Sigmoid colon (tissue), 7 donors: ENCODE measurements around the gene DCST1. TPM values are rescaled to one million over a fixed set of nuclear protein-coding genes. Genes with fewer than 3 reads are reported as not detected.

Experiments used
- DNase-seq: peaks from one replicate; pipeline ENCODE4 v3.0.0-alpha.2; 2019
- H3K27ac ChIP-seq, 4 donors: fragments of 200-600 bp; sonication (generic); one replicate each; pipeline ENCODE4 v1.5.1; 2016 to 2019; ENCODE audit warnings: mild to moderate bottlenecking in 1 of 4
- H3K27me3 ChIP-seq, 3 donors: fragments of 200-600 bp; sonication (generic); one replicate each; pipeline ENCODE4 v1.5.1; 2019; ENCODE audit warnings: mild to moderate bottlenecking in 1 of 3
- H3K36me3 ChIP-seq, 4 donors: fragments of 200-600 bp; sonication (generic); one replicate each; pipeline ENCODE4 v1.5.1; 2016 to 2019
- H3K4me1 ChIP-seq, 4 donors: fragments of 200-600 bp; sonication (generic); one replicate each; pipeline ENCODE4 v1.5.1; 2017 to 2019
- H3K4me3 ChIP-seq, 4 donors: fragments of 200-600 bp; sonication (generic); one replicate each; pipeline ENCODE4 v1.5.1; 2017 to 2019; ENCODE audit warnings: mild to moderate bottlenecking in 2 of 4, moderate library complexity in 1 of 4
- H3K9me3 ChIP-seq, 4 donors: fragments of 200-600 bp in 3 of 4; sonication (generic) in 3 of 4; one replicate each; pipeline versions ENCODE4 v1.5.1 to v1.6.1; 2013 to 2019
- CTCF ChIP-seq, 4 experiments: fragments of 450-650 bp in 3 of 4; fragments of 200-600 bp in 1 of 4; IDR thresholded peaks; one replicate each; pipeline ENCODE4 v1.5.1; 2016 to 2019; ENCODE audit warnings: antibody characterized with exemption in 4 of 4, mild to moderate bottlenecking in 3 of 4, moderate library complexity in 2 of 4
- EP300 ChIP-seq, 4 donors: sonication (generic); formaldehyde crosslinking; IDR thresholded peaks; one replicate each; pipeline ENCODE4 v1.6.1; 2017; ENCODE audit warnings: antibody characterized with exemption in 4 of 4
- POLR2A ChIP-seq, 2 donors: fragments of 450-650 bp; IDR thresholded peaks; one replicate each; pipeline ENCODE4 v1.6.1; 2016; ENCODE audit warnings: antibody characterized with exemption in 2 of 2, mild to moderate bottlenecking in 2 of 2, moderate library complexity in 2 of 2
- POLR2AphosphoS5 ChIP-seq, 4 donors: sonication (generic); formaldehyde crosslinking; IDR thresholded peaks; one replicate each; pipeline ENCODE4 v1.6.1; 2017; ENCODE audit warnings: antibody characterized with exemption in 4 of 4
- WGBS, 2 donors: extraction: QIAGEN DNeasy Blood & Tissue Kit; methylation state at CpG; one replicate each; pipeline ENCODE4 v1.1.7; 2013; 5-methylcytosine and 5-hydroxymethylcytosine counted together
- intact Hi-C: fragments of 100-400 bp; cut with DNase I; formaldehyde crosslinking; loops from one replicate; pipeline ENCODE4 v1.15.1; 2023
- polyA plus RNA-seq, 3 donors: library from polyadenylated mRNA; stranded (reverse); fragments of 200-250 nt; gene quantifications; one replicate each; pipeline ENCODE4 v1.2.3, GENCODE V29; 2013
- total RNA-seq, 4 donors: library from RNA; depleted of rRNA; stranded (reverse); fragments of >200 nt; gene quantifications; one replicate each; pipeline ENCODE4 v1.1.0, GENCODE V29; 2016
- donor health status: healthy with polysubstance abuse.
- donor health status: Bipolar disorder and iron deficiency.
- donor health status: healthy.

The DCST1 gene
- total and polyA plus RNA-seq, 7 donors = 0.09 to 0.16 TPM; not detected in 5

- no peak for DNase-seq
- Histone ChIP-seq H3K27me3 (no peaks in the 10 kb centered on the region), H3K36me3 (no peaks in the 10 kb centered on the region), H3K9me3 (no peaks in the 10 kb centered on the region), H3K4me3 (peak overlapping the region; percentile 73 to 94 (median 81)), H3K27ac (peak overlapping the region; percentile 96 to 99 (median 98)), H3K4me1 (peaks cover 0 to 64% (median 62%) of the 10 kb centered on the region in 4 donors)
- TF ChIP-seq CTCF (IDR thresholded peaks at IDR 0.05) (no peak), POLR2AphosphoS5 (IDR thresholded peaks at IDR 0.05) (no peak), EP300 (IDR thresholded peaks at IDR 0.05) (no peak), POLR2A (IDR thresholded peaks at IDR 0.05) (no peak)
- intact Hi-C loops = loop anchor here (5.0 kb wide), 1 partner anchor 49 kb away; the partner anchor contains the start of gene ADAM15
- 0 to 1% methylated on average over 37 of the region's 37 CpGs for WGBS, 2 donors
These were observed 30.3 kb upstream of the DCST1 start for GRCh38 chr1:155003227-155003765.

GRCh38 chr1:155003766-155004351, 29.8 kb upstream of the DCST1 start:
- TF ChIP-seq POLR2AphosphoS5 (IDR thresholded peaks at IDR 0.05) (peak in 2 of 4 donors; percentile 32 to 44), EP300 (IDR thresholded peaks at IDR 0.05) (no peak)
- peak; percentile 92 for DNase-seq
- peak overlapping the region; percentile 73 to 94 (median 81) for H3K4me3 ChIP-seq
- H3K36me3 ChIP-seq = no peaks in the 10 kb centered on the region
- H3K4me1 ChIP-seq = peaks cover 0 to 66% (median 63%) of the 10 kb centered on the region in 4 donors
- peak overlapping the region; percentile 96 to 99 (median 98) for H3K27ac ChIP-seq
- no peaks in the 10 kb centered on the region for H3K27me3 ChIP-seq
- no peaks in the 10 kb centered on the region for H3K9me3 ChIP-seq
- intact Hi-C loops = loop anchor here (5.0 kb wide), 1 partner anchor 48 kb away; the partner anchor contains the start of gene ADAM15
- WGBS, 2 donors = 1 to 3% methylated on average over 34 of the region's 34 CpGs

GRCh38 chr1:155004352-155005075, 29.1 kb upstream of the DCST1 start:
- Histone ChIP-seq H3K27ac (peak overlapping the region; percentile 96 to 99 (median 98)), H3K36me3 (no peaks in the 10 kb centered on the region), H3K4me3 (peak overlapping the region; percentile 73 to 94 (median 81)), H3K27me3 (no peaks in the 10 kb centered on the region), H3K4me1 (peaks cover 0 to 64% (median 61%) of the 10 kb centered on the region in 4 donors), H3K9me3 (no peaks in the 10 kb centered on the region)
- no peak for DNase-seq
- TF ChIP-seq POLR2A (IDR thresholded peaks at IDR 0.05) = no peak
- TF ChIP-seq CTCF (IDR thresholded peaks at IDR 0.05) = no peak
- TF ChIP-seq POLR2AphosphoS5 (IDR thresholded peaks at IDR 0.05) = no peak
- no peak for TF ChIP-seq EP300 (IDR thresholded peaks at IDR 0.05)
- intact Hi-C loops = loop anchor here (5.0 kb wide), 1 partner anchor 48 kb away; the partner anchor contains the start of gene ADAM15
- 10 to 45% methylated on average over 5 of the region's 5 CpGs for WGBS, 2 donors

- Histone ChIP-seq H3K27me3 (no peaks in the 10 kb centered on the region), H3K9me3 (no peaks in the 10 kb centered on the region), H3K27ac (peak overlapping the region; percentile 96 to 99 (median 98)), H3K36me3 (no peaks in the 10 kb centered on the region), H3K4me1 (peaks cover 0 to 62% (median 56%) of the 10 kb centered on the region in 4 donors), H3K4me3 (peak overlapping the region; percentile 73 to 94 (median 81))
- intact Hi-C loops = no loop called here
- no peak for TF ChIP-seq POLR2A (IDR thresholded peaks at IDR 0.05)
- TF ChIP-seq POLR2AphosphoS5 (IDR thresholded peaks at IDR 0.05) = peak in 3 of 4 donors; percentile 38 to 55 (median 42)
- WGBS, 2 donors = 13 to 41% methylated on average over 17 of the region's 17 CpGs
- DNase-seq = peak; percentile 92
These were observed 28.3 kb upstream of the DCST1 start for GRCh38 chr1:155005076-155006011.

GRCh38 chr1:155006601-155007101, 27.0 kb upstream of the DCST1 start:
- Histone ChIP-seq H3K27me3 (no peaks in the 10 kb centered on the region), H3K36me3 (no peaks in the 10 kb centered on the region), H3K9me3 (no peaks in the 10 kb centered on the region), H3K4me3 (no peak overlapping the region), H3K27ac (peak overlapping the region; percentile 96 to 99 (median 98)), H3K4me1 (peaks cover 0 to 75% (median 68%) of the 10 kb centered on the region in 4 donors)
- DNase-seq = no peak
- 9 to 11% methylated on average over 2 of the region's 2 CpGs for WGBS, 2 donors
- intact Hi-C loops = no loop called here
- TF ChIP-seq POLR2A (IDR thresholded peaks at IDR 0.05) (no peak), CTCF (IDR thresholded peaks at IDR 0.05) (no peak), EP300 (IDR thresholded peaks at IDR 0.05) (no peak), POLR2AphosphoS5 (IDR thresholded peaks at IDR 0.05) (no peak)
